Left ventricle myocardium superior (tissue), 1 donor: ENCODE data around the gene ZNF764. TPM values are rescaled to one million over a fixed set of nuclear protein-coding genes. Genes with fewer than 3 reads are reported as not detected.
"Not testable (repeated sequence)": the region's sequence is repeated elsewhere in the genome, so short reads cannot be mapped to it uniquely, and the experiment has no call there.

Source experiments
- ATAC-seq: fragments of 200-7000 bp; cut with Tn5 transposase; one replicate; pipeline ENCODE4 v1.9.1; 2020; ENCODE audit warnings: mild to moderate bottlenecking, moderate library complexity
- DNase-seq: peaks from one replicate; pipeline ENCODE4 v3.0.0-alpha.2; 2020
- intact Hi-C: fragments of 100-400 bp; cut with micrococcal nuclease; formaldehyde crosslinking; loops from one replicate; pipeline ENCODE4 v1.11.0; 2022
- long read RNA-seq: library from polyadenylated mRNA; unstranded; transcript quantifications from one replicate; pipeline ENCODE4 v2.0.0, GENCODE V29; 2021
- total RNA-seq: library from RNA; stranded (reverse); fragmentation: NEBNext Ultra II Directional; extraction: Animal tissue kit (Norgen Biotek cat#: 25700); gene quantifications from one replicate; pipeline ENCODE4 v1.2.1, GENCODE V29; 2021
- donor health status: DM: no; HTN: yes; CAD: no; lungs with severe emphysema.

Gene ZNF764
- 9.1 TPM for total RNA-seq
- long read RNA-seq, transcript ZNF764-203 (2 exons, 949 nt), result major isoform, 7 of 11 reads
- long read RNA-seq, partial matches to known transcripts, result 0 of 11 reads
- long read RNA-seq, other reads (novel, unspliced or antisense), result 0 of 11 reads

DNA sequence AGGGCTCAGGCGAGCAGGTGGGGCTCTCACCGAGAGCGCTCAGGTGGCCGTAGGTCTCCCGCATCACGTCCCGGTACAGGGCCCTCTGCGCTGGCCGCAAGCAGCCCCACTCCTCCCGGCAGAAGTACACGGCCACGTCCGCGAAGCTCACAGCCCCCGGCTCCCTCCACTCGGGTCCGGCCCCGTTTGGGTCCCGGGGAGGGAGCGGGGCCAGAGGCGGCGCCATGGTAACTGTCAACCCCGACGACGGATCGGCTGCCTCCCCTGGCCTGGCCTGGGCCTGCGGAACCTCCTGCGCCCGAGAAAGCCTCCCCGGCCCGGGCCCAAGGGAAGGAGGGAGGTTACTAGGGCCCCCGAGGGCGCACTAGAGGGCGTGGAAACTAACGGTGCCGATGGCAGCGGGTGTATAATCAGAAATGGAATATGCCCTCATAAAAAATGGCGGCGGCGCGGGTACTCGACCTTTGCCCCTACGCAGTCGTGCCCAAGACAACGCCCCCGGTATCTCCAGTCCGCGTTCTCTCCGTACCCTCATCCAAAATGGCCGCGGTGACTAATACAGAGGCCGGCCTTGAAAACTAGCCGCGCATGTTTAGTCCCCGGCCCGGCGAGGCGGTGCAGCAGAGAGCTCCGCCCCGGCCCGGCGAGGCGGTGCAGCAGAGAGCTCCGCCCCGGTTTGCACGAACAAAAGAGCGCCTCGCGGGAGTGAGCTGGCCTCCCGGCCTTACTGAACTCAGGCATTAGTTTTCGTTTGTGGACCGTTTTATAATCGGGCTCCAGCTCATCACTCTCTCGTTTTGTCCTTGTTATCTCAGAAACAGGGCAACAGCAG is at the start of gene ZNF764:
Gene ZNF764 (minus strand): TSS at position 418 of the 832 bp plus-strand sequence. CDS start 192 bp downstream, at position 226.
- intact Hi-C loops, result no loop called here
- ATAC-seq (peak; percentile 94), DNase-seq (peak; percentile 98)

DNA sequence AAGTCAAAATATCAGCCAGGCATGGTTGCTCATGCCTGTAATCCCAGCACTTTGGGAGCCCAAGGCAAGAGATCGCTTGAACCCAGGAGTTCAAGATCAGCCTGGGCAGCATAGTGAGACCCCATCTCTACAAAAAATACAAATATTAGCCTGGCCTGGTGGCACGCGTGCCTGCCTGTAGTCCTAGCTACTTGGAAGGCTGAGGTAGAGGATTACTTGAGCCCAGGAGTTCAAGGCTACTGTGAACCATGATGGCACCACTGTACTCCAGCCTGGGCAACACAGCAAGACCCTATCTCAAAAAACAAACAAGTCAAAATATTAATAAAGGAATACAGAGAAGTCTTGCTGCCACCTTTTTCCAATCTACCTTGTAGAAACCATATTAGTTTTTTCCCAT is 47.8 kb upstream of the ZNF764 start:
- intact Hi-C loops, result no loop called here
- DNase-seq (no peak), ATAC-seq (no peak)

DNA sequence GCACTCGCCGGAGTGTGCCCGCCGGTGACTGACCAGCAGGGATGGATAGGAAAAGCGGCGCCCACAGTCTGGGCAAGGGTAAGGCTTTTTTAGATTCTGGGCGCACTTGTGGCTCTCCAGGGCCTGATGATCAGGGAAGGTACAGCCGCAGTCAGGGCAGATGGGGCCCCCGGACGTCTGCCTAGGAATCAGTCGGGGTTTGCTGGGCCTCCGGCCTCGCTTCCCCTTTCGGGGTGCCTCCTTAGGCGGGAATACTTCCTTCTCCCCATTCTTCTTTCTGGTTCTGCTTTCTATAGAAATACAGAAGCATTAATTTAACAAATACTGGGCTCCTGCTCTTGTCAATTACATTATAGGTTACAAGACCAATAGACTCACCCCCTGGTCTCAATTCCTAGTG is 47.0 kb upstream of the ZNF764 start:
- ATAC-seq, result no peak
- intact Hi-C loops, result no loop called here
- DNase-seq, result peak; percentile 47

DNA sequence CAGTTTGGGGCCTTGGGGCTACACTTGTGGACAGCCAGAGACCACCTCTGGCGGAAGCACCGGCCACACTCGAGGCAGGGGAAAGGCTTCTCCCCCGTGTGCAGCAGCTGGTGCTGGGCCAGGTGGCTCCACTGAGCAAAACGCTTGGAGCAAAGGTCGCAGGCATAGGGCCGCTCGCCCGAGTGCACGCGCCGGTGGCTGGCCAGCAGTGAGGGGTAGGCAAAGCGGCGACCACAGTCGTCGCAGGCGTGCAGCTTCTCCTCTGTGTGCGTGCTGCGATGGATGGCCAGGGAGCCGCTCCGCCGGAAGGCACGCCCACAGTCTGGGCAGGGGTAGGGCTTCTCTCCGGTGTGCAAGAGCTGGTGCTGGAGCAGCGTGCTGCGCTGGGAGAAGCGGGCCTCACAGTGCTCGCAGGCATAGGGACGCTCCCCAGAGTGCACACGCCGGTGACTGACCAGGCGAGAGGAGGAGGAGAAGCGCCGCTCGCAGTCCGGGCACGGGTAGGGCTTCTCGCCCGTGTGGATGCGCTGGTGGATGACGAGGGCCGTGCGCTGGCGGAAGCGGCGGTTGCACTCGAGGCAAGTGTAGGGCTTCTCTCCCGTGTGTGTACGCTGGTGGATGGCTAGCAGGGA is 46.3 kb upstream of the ZNF764 start:
- intact Hi-C loops, result no loop called here
- peak; percentile 36 for DNase-seq
- ATAC-seq, result no peak

DNA sequence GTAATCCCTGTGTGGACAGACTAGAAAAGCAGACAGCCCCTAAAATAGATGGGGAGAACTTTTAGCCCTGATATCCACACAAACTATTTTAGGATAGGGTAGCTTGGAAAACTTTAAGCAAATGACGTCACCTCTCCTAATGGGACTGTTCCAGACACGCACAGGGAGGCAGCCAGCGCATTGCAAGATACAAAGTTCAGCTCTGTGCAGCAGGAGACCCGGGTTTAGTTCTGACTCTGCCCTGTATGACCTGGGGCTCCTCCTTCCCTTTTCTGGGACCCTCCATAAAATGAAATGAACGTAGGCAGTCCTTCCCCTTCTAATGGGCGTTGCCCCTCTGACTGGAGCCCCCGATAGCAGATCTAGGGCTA is 45.8 kb upstream of the ZNF764 start:
- ATAC-seq (peak; percentile 77), DNase-seq (no peak)
- intact Hi-C loops, result no loop called here

DNA sequence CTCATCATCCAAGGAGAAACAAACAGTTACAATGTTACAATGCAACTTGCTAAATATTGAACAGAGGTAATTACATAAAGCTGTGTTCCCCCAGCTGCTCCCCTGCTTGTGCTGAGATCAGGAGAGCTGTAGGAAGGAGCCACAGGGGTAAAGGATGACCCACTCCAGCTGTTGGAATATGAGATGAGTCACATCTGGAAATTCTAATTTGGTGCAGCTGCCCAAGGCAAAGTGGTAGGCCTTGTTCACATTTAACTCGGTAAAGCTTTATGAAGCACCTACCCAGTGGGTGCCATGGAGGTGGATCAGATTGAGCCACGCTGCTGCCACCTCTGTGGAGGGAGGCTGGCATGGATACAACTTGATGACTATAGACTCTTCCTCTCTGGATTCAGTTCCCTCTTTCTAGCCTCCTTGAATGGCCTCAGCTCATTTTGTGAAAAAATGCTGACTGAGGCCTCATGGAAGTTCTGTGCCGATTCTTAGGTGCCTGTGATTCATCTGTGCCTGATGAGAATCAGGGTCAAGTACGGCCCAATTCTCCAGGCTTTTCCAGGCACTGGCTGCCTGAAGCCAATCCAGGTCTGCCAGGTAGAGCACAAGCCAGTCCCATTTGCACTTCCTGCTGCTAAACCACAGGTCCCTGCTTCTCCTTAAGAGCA is 44.6 kb upstream of the ZNF764 start:
- intact Hi-C loops, result no loop called here
- DNase-seq (no peak), ATAC-seq (peak; percentile 24)

DNA sequence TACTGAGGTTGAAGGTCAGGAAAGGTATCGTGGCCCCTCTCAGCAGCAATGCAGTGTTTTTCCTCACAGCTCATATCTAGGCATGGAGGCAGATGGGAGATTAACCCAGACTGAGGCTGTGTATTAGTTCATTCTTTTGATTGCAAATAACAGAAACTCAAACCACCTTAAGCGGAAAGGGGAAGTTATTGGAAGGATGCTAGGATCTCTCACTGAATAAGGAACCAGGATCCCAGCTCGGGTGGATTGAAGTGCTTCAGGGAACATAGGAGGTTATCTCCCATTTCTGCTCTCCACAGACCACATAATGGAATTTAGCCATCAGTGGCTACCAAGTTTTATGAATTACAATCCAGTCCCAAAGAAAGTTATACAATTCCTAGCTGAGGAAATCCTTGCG is 43.8 kb upstream of the ZNF764 start:
- DNase-seq (no peak), ATAC-seq (no peak)
- intact Hi-C loops, result no loop called here

DNA sequence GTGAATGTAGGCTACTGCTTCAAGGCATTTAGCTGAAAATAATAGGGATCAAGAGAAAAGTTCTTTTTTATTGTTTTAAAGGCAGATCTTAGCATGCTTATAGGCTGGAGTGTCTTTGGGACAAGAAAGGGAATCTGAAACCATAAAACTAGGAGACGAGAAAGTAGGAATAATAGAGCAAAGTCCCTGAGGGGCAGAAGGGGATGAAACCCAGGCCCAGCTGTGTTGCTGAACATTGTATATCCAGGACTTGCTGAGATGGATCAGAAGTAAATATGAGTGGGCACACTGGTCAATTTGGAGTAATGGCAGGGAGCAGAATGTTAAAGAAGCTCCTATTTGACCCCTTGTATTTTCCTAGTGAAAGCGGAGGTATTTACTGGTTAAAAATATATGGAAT is 42.8 kb upstream of the ZNF764 start:
- no peak for DNase-seq
- ATAC-seq, result no peak
- intact Hi-C loops, result no loop called here

DNA sequence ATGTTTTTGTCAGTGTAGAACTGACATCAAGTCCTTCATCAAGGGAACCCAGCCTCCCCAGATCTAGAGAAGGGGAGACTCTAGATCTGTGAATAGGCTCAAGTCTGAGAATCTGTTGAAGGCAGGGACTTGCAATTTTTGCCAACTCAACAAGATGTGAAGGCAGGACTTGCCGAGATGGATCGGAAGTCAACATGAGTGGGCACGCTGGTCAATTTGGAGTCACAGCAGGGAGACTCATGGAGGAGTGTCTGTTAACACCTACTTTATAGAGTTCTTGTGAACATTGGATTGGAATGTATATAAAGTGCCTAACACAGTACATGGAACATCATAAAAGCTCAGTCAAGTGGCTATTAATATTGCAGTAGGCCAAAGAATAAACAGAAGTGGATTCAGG is 42.0 kb upstream of the ZNF764 start:
- ATAC-seq (no peak), DNase-seq (no peak)
- intact Hi-C loops, result no loop called here

DNA sequence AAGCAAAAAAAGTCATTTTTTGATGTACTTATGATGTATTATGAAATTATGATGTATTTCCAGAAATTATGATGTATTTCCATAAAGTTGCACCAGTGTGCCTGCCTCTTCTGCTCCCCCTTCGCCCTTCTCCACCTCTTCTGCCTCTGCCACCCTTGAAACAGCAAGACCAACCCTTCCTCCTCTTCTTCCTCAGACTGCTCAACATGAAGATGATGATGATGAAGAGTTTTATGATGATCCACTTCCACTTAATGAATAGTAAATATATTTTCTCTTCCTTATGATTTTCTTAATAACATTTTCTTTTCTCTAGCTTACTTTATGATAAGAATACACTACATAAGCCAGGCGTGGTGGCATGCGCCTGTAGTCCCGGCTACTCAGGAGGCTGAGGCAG is 34.7 kb upstream of the ZNF764 start:
- DNase-seq (no peak), ATAC-seq (no peak)
- intact Hi-C loops, result no loop called here

DNA sequence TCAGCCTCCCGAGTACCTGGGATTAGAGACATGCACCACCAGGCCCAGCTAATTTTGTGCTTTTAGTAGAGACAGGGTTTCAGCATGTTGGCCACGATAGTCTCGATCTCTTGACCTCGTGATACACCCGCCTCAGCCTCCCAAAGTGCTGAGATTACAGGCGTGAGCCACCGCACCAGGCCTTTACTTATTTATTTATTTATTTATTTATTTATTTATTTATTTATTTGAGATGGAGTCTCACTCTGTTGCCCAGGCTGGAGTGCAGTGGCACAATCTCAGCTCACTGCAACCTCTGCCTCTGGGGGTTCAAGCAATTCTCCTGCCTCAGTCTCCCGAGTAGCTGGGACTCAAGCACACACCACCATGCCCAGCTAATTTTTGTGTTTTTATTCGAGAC is 32.7 kb upstream of the ZNF764 start:
- ATAC-seq, DNase-seq, intact Hi-C loops: not testable (repeated sequence)

DNA sequence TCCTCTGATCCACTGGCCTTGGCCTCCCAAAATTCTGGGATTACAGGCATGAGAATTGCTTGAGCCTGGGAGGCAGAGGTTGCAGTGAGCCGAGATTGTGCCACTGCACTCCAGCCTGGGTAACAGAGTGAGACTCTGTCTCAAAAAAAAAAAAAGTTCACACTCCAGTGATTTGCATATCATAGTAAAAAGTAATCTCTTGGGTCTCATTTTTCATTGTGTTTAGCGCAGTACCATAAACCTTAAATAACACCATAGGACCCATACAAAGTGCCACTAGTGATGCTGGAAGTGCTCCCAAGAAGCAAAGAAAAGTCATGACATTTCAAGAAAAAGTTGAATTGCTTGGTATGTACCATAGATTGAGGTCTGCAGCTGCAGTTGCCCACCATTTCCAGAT is 31.4 kb upstream of the ZNF764 start:
- intact Hi-C loops, DNase-seq, ATAC-seq: not testable (repeated sequence)

DNA sequence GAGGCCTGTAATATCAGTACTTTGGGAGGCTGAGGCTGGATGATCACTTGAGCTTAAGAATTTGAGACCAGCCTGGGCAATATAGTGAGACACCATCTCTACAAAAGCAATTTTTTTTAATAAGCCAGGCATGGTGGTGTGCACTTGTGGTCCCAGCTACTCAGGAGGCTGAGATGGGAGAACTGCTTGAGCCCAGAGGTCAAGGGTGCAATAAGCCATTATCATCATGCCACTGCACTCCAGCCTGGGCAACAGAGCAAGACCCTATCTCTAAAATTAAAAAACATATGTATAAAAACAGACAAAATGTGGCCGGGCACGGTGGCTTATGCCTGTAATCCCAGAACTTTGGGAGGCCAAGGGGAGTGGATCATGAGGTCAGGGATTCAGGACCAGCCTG is 30.5 kb upstream of the ZNF764 start:
- ATAC-seq (no peak), DNase-seq (no peak)
- intact Hi-C loops, result no loop called here

DNA sequence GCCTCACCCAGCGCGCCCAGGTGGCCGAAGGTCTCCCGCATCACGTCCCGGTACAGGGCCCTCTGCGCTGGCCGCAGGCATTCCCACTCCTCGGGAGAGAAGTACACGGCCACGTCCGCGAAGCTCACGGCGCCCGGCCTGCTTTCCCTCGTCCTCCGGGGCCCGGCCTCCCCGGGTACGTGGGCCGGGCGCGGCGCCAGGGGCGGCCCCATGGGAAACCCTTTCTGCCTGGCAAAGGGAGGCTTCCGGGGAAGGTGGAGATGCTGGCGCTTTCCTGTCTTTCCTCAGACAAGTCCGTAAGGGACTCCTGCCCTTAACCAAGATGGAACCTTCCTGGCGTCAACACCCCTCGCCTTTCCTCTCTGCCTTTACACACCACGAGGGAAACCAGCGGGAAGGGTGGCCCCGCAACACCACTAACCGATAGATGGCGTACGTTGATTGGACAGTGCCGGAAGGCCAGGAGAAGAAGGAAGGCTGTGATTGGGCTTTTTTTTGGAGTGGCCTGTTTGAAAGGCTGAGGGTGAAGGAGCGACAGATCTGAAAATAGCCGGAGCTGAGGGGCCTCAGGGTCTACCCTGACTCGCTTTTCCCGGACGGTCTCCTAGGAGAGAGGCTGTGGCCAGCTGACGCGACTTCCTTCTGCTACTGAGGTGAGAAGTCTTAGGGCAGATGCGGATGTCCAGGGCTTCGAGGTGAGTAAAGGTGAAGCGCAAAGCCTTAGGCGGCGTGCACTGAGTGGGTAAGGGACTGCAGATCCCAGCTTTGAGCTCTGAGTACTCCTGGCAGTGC is 27.4 kb upstream of the ZNF764 start, which contains the start of gene ZNF785:
Gene ZNF785 (minus strand): TSS at position 298 of the 792 bp plus-strand sequence. CDS start 86 bp downstream, at position 212.
- DNase-seq (peak; percentile 94), ATAC-seq (peak; percentile 99)
- intact Hi-C loops, result no loop called here

DNA sequence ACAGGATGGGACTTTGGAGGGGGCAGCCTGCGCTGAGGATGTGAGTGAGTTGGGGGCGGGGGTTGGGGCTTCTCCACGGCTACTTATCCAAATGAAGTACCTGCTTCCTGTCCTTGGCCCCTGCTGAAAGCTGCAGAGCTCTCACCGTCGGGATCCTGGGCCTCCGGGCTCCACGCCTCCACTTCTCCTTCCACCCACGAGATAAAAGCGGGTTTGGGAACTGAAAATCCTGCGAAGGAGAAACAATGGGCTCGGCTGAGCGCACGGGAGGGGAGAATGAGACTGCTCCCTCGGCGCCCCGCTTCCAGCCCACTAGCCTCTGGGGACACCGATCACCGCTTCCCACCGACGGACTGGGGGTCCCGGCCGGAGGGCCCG is 26.8 kb upstream of the ZNF764 start:
- ATAC-seq (no peak), DNase-seq (no peak)
- intact Hi-C loops, result no loop called here

DNA sequence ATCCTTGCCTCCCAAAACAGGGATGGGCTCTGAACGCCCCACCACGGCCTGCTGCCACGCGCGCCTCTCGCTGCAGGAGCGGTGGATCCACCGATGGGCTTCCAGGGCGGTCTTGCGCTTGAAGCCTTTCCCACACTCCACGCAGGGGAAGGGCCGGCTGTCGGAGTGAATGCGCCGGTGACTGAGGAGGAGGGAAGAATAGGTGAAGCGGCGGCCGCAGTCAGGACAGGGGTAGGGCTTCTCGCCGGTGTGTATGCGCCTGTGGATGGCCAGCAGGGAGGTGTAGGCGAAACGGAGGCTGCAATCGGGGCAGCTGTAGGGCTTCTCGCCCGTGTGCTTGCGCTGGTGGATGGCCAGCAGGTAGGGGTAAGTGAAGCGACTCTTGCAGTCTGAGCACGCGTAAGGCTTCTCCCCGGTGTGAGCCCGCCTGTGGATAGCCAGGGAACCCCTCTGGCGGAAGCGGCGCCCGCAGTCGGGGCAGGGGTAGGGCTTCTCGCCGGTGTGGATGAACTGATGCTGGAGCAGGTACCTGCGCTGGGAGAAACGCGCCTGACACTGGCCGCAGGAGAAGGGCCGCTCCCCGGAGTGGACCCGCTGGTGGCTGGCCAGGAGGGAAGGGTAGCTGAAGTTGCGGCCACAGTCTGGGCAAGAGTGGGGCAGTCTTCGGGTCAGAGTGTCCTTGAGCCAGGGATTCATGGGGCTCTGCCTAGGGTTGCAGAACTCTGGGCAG is 24.6 kb upstream of the ZNF764 start:
- intact Hi-C loops, result no loop called here
- ATAC-seq (no peak), DNase-seq (no peak)

DNA sequence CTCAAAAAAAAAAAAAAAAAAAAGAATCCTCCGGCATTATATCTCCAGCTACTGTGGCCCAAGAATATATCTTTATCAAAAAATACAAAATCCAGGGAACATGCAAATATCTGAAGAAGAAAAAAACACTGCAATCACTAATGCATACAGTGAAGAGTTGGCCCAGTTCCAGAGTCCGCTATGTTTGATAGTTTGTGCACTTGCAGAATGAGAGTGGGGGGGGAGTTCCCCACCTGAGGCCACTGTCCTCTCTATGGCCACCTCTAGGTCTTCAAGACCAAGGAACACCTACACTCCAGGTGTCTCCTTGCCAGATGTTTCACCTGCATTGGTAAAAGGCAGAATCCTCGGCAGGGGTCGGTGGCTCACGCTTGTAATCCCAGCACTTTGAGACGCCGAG is 23.3 kb upstream of the ZNF764 start:
- intact Hi-C loops, result no loop called here
- ATAC-seq, result no peak
- no peak for DNase-seq

DNA sequence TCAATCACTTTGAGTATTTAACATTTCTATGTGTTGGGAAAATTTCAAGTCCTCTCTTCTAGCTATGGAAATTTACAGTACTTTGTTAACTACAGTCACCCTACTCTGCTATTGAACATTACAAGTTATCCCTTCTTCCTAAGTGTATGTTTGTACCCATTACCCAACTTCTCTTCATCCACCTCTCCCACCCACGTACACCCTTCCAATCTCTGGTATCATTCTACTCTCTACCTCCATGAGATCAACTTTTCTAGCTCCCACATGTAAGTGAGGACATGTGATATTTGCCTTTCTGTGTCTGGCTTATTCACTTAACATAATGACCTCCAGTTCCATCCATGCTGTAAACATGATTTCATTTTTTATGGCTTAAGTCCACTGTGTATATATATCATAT is 16.5 kb upstream of the ZNF764 start:
- intact Hi-C loops, result no loop called here
- ATAC-seq, result no peak

More for the DNA sequence above, 16.5 kb upstream of the ZNF764 start:
- no peak for DNase-seq
